Subcutaneous adipose tissue (tissue), 4 donors: Measurements from ENCODE around the gene LENG1. TPM values are rescaled to one million over a fixed set of nuclear protein-coding genes. Genes with fewer than 3 reads are reported as not detected.

ENCODE experiments used
- total RNA-seq, 4 donors: library from RNA; depleted of rRNA; stranded (reverse); fragments of >200 nt; gene quantifications; one replicate each; pipeline ENCODE4 v1.1.0, GENCODE V29; 2016
- TF ChIP-seq, protein P1 (sequence below): fragments of 450-650 bp; IDR thresholded peaks from one replicate; pipeline ENCODE4 v1.5.1; 2016; ENCODE audit warnings: low read depth, mild to moderate bottlenecking, control low read depth, antibody characterized with exemption, moderate library complexity

The LENG1 gene
- total RNA-seq, 4 donors from 2014 or later: 2.9 to 12.8 (median 5.2) TPM

DNA sequence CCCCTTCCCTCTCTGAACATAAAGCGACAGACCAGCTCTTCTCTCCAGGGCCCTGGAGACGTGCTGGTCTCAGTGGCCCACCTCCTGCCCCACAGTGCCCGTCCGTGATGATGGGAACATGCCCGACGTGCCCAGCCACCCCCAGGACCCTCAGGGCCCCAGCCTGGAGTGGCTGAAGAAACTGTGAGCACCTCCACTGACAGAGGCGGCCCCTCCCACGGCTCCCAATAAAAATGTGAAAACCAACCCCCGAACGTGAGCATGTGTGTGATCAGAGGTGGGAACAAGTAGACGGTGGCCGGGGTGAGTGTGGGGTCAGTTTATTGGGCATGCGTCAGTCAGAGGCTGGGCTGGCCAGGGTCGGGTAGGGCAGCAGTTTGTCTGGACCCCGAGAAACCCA lies 52.8 kb downstream of the LENG1 start:
- TF ChIP-seq, protein P1, sequence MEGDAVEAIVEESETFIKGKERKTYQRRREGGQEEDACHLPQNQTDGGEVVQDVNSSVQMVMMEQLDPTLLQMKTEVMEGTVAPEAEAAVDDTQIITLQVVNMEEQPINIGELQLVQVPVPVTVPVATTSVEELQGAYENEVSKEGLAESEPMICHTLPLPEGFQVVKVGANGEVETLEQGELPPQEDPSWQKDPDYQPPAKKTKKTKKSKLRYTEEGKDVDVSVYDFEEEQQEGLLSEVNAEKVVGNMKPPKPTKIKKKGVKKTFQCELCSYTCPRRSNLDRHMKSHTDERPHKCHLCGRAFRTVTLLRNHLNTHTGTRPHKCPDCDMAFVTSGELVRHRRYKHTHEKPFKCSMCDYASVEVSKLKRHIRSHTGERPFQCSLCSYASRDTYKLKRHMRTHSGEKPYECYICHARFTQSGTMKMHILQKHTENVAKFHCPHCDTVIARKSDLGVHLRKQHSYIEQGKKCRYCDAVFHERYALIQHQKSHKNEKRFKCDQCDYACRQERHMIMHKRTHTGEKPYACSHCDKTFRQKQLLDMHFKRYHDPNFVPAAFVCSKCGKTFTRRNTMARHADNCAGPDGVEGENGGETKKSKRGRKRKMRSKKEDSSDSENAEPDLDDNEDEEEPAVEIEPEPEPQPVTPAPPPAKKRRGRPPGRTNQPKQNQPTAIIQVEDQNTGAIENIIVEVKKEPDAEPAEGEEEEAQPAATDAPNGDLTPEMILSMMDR: no peak

DNA sequence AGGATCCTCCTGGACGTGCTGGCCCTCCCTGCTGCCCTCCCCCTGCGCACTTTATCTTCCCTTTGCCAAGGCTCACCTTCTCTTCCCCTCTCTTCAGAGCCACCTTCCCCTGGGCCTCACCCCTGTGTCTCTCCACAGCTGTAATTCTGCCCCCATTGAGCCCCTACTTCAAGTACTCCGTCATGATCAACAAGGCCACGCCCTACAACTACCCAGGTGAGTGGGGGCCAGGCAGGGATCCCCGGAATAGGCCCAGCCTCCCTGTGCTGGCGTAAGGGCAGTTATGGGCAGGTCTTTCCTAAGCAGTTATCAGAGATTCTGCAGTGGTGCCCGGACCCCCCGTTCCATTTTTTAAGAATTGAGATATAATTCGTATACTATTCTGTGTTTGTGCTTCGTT lies 53.7 kb downstream of the LENG1 start:
- TF ChIP-seq, protein P1: no peak

Other genes starting within 250 kb of the LENG1 start
- under 1 TPM in 1 of 4 donors, not detected in 3; under 0.01 TPM for gene CACNG8, start 196.8 kb downstream of the LENG1 start, total RNA-seq
- not detected for gene CACNG6, start 168.1 kb downstream of the LENG1 start, total RNA-seq
- gene VSTM1, start 95.8 kb downstream of the LENG1 start, total RNA-seq: not detected
- gene TARM1, start 78.4 kb downstream of the LENG1 start, total RNA-seq: not detected
- gene OSCAR, start 58.9 kb downstream of the LENG1 start, total RNA-seq: 10 to 100 TPM in 1 of 4 donors, 1 to 10 TPM in 2, under 1 TPM in 1; 0.75 to 21.9 (median 2.4) TPM
- 10 to 100 TPM in 3 of 4 donors, 1 to 10 TPM in 1; 9.5 to 89.8 (median 21.8) TPM for gene NDUFA3, start 56.9 kb downstream of the LENG1 start, total RNA-seq
- 10 to 100 TPM in 3 of 4 donors, 1 to 10 TPM in 1; 5.7 to 23.6 (median 16.6) TPM for gene TFPT, start 44.1 kb downstream of the LENG1 start, total RNA-seq
- 10 to 100 TPM; 26.6 to 43.6 (median 36.9) TPM for gene PRPF31, start 44.0 kb downstream of the LENG1 start, total RNA-seq
- gene CNOT3, start 22.0 kb downstream of the LENG1 start, total RNA-seq: 10 to 100 TPM; 16.8 to 39.4 (median 23.3) TPM
- gene TMC4, start 13.4 kb upstream of the LENG1 start, total RNA-seq: 1 to 10 TPM in 2 of 4 donors, under 1 TPM in 1, not detected in 1; 0.17 to 2.4 (median 1.1) TPM
- 10 to 100 TPM in 3 of 4 donors, 1 to 10 TPM in 1; 8.8 to 36.7 (median 21.2) TPM for gene MBOAT7, start 29.9 kb upstream of the LENG1 start, total RNA-seq
- 10 to 100 TPM; 13.5 to 49.7 (median 42.4) TPM for gene TSEN34, start 31.6 kb upstream of the LENG1 start, total RNA-seq
- 1,000 to 10,000 TPM; 1,278 to 2,474 (median 1,889) TPM for gene RPS9, start 41.1 kb upstream of the LENG1 start, total RNA-seq
- 100 to 1,000 TPM in 1 of 4 donors, 10 to 100 TPM in 3; 16.0 to 156 (median 43.1) TPM for gene LILRB3, start 63.3 kb upstream of the LENG1 start, total RNA-seq
- 10 to 100 TPM in 1 of 4 donors, 1 to 10 TPM in 3; 2.8 to 18.7 (median 9.1) TPM for gene LILRA6, start 83.1 kb upstream of the LENG1 start, total RNA-seq
- gene LILRB5, start 97.6 kb upstream of the LENG1 start, total RNA-seq: 10 to 100 TPM; 46.2 to 62.3 (median 54.8) TPM
- gene LILRB2, start 121.4 kb upstream of the LENG1 start, total RNA-seq: 10 to 100 TPM in 1 of 4 donors, 1 to 10 TPM in 3; 2.8 to 14.6 (median 7.6) TPM
- 10 to 100 TPM in 1 of 4 donors, 1 to 10 TPM in 3; 3.1 to 23.3 (median 3.4) TPM for gene LILRA5, start 153.4 kb upstream of the LENG1 start, total RNA-seq
- gene LILRA4, start 179.4 kb upstream of the LENG1 start, total RNA-seq: under 1 TPM in 1 of 4 donors, not detected in 3; 0.17 TPM
- 10 to 100 TPM; 25.3 to 93.2 (median 47.6) TPM for gene LAIR1, start 205.2 kb upstream of the LENG1 start, total RNA-seq